Thyroid gland (tissue), 4 donors: ENCODE results near the gene ZNF644. TPM values are rescaled to one million over a fixed set of nuclear protein-coding genes. Genes with fewer than 3 reads are reported as not detected.

Source experiments
- DNase-seq, 2 donors: peaks; one replicate each; pipeline ENCODE4 v3.0.0-alpha.2; 2019
- H3K27ac ChIP-seq, 3 donors: fragments of 200-600 bp; sonication (generic); 1 replicate in 2 of 3; 2 replicates in 1 of 3; pipeline ENCODE4 v1.5.1; 2016 to 2019; ENCODE audit warnings: mild to moderate bottlenecking in 1 of 3, moderate library complexity in 1 of 3
- H3K27me3 ChIP-seq: fragments of 200-600 bp; sonication (generic); one replicate; pipeline ENCODE4 v1.5.1; 2019
- H3K36me3 ChIP-seq, 2 donors: fragments of 200-600 bp; sonication (generic); one replicate each; pipeline ENCODE4 v1.5.1; 2016 to 2019
- H3K4me1 ChIP-seq, 2 donors: fragments of 200-600 bp; sonication (generic); one replicate each; pipeline ENCODE4 v1.5.1; 2017 to 2019
- H3K4me3 ChIP-seq, 3 donors: fragments of 200-600 bp; sonication (generic); replicated peaks in 1 of 3; 1 replicate in 2 of 3; 2 replicates in 1 of 3; pipeline ENCODE4 v1.5.1; 2016; ENCODE audit warnings: mild to moderate bottlenecking in 1 of 3
- H3K9me3 ChIP-seq: fragments of 200-600 bp; sonication (generic); one replicate; pipeline ENCODE4 v1.5.1; 2017
- POLR2A ChIP-seq, 2 donors: fragments of 450-650 bp; IDR thresholded peaks; one replicate each; pipeline ENCODE4 v1.6.1; 2017; ENCODE audit warnings: antibody characterized with exemption in 2 of 2, mild to moderate bottlenecking in 2 of 2, moderate library complexity in 1 of 2
- WGBS, 2 donors: methylation state at CpG; one replicate each; pipeline ENCODE4 v1.1.5; 2017; 5-methylcytosine and 5-hydroxymethylcytosine counted together
- intact Hi-C: fragments of 100-400 bp; cut with DNase I; formaldehyde crosslinking; loops from one replicate; pipeline ENCODE4 v1.15.1; 2023
- total RNA-seq, 4 donors: library from RNA; depleted of rRNA; stranded (reverse); fragments of >200 nt; gene quantifications; one replicate each; pipeline ENCODE4 v1.2.3, GENCODE V29; 2016
- TF ChIP-seq, protein P1 (sequence below), 6 experiments: fragments of 200-600 bp in 3 of 6; fragments of 450-650 bp in 3 of 6; sonication (generic) in 3 of 6; IDR thresholded peaks; one replicate each; pipeline ENCODE4 v1.5.1; 2016 to 2019; ENCODE audit warnings: antibody characterized with exemption in 6 of 6, mild to moderate bottlenecking in 2 of 6, inconsistent platforms in 1 of 6, moderate library complexity in 1 of 6

The ZNF644 gene
- total RNA-seq, 4 donors from 2014 or later: 70.2 to 105 (median 82.4) TPM

DNA sequence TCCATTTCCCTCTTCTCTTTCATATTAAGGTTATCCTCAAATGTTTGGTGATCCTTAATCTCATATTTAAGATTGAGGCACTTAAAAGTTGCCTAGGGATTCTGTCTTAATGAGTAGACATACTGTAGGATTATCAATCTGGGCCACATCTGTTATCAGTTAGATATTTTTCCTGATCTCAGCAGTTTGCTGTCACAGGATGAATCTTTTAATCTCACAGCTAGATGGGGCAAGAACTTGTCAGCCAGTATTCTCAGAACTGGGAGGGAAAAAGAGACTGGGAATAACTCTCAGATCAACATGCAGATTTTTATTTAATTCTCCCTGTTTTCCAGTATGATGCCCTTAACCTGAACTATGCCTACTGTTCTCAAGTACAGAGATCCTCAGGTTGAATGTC is 14.0 kb downstream of the ZNF644 start:
- Histone ChIP-seq H3K4me1 (peaks cover 9 to 11% of the 10 kb centered on the region in 2 donors), H3K4me3 (no peak overlapping the region), H3K27me3 (no peaks in the 10 kb centered on the region), H3K9me3 (no peaks in the 10 kb centered on the region), H3K27ac (no peak overlapping the region), H3K36me3 (no peaks in the 10 kb centered on the region)
- DNase-seq: no peak
- intact Hi-C loops: no loop called here
- TF ChIP-seq, protein P1, sequence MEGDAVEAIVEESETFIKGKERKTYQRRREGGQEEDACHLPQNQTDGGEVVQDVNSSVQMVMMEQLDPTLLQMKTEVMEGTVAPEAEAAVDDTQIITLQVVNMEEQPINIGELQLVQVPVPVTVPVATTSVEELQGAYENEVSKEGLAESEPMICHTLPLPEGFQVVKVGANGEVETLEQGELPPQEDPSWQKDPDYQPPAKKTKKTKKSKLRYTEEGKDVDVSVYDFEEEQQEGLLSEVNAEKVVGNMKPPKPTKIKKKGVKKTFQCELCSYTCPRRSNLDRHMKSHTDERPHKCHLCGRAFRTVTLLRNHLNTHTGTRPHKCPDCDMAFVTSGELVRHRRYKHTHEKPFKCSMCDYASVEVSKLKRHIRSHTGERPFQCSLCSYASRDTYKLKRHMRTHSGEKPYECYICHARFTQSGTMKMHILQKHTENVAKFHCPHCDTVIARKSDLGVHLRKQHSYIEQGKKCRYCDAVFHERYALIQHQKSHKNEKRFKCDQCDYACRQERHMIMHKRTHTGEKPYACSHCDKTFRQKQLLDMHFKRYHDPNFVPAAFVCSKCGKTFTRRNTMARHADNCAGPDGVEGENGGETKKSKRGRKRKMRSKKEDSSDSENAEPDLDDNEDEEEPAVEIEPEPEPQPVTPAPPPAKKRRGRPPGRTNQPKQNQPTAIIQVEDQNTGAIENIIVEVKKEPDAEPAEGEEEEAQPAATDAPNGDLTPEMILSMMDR (IDR thresholded peaks at IDR 0.05): no peak
- TF ChIP-seq POLR2A (IDR thresholded peaks at IDR 0.05): no peak

DNA sequence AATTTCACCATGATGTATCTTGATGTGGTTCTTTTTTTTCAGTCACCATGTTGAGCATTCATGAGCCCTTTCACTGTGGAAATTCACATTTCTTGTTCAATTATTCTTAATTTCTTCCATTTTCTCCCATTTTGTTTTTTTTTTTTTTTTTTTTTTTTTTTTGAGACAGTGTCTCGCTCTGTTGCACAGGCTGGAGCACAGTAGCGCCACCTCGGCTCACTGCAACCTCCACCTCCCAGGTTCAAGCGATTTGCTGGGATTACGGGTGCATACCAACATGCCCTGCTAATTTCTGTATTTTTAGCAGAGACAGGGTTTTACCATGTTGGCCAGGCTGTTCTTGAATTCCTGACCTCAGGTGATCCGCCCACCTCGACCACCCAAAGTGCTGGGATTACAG is 14.7 kb downstream of the ZNF644 start:
- Histone ChIP-seq H3K9me3 (no peaks in the 10 kb centered on the region), H3K4me1 (peaks cover 5 to 9% of the 10 kb centered on the region in 2 donors), H3K27ac (no peak overlapping the region), H3K4me3 (no peak overlapping the region), H3K27me3 (no peaks in the 10 kb centered on the region), H3K36me3 (no peaks in the 10 kb centered on the region)
- intact Hi-C loops: no loop called here
- no peak for TF ChIP-seq POLR2A (IDR thresholded peaks at IDR 0.05)
- TF ChIP-seq, protein P1 (IDR thresholded peaks at IDR 0.05): no peak
- WGBS, 2 donors: 91 to 93% methylated on average over 7 of the region's 7 CpGs
- no peak for DNase-seq

DNA sequence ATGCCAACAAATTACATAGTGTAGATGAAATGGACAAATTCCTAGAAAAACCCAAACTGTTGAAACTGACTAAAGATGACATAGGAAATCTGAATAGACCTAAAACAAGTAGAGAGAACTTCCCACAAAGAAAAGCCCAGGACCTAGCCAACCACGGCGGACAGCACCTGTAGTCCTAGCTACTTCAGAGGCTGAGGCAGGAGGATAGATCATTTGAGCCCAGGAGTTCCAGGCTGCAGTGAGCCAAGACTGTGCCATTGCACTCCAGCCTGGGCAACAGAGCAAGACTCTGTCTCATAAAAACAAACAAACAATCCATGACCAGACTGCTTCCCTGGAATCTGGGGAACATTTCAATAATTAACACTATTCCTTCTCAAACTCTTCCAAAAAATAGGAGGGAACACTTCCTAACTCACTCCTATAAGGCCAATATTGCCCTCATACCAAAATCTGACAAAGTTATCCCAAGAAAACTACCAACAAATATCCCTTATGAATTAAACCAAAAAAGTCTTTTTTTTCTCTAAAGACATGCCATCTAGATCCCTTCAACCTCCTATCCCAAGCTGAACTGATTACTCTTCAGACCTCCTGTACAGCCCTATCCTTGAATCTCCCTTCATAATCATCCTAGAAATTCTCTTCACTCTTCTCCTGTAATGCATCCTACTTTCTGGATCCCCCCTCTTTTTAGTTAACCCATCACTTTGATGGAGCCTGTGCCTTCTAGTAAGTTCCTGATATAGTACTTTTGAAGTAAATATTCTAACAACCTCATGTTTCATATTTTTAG is 15.5 kb downstream of the ZNF644 start:
- Histone ChIP-seq H3K36me3 (no peaks in the 10 kb centered on the region), H3K4me3 (no peak overlapping the region), H3K4me1 (peaks cover 0 to 4% of the 10 kb centered on the region in 2 donors), H3K27ac (no peak overlapping the region), H3K27me3 (no peaks in the 10 kb centered on the region), H3K9me3 (no peaks in the 10 kb centered on the region)
- TF ChIP-seq POLR2A (IDR thresholded peaks at IDR 0.05): no peak
- TF ChIP-seq, protein P1 (IDR thresholded peaks at IDR 0.05): no peak
- DNase-seq: no peak
- intact Hi-C loops: no loop called here
- WGBS, 2 donors: 92 to 95% methylated on average over 2 of the region's 2 CpGs

DNA sequence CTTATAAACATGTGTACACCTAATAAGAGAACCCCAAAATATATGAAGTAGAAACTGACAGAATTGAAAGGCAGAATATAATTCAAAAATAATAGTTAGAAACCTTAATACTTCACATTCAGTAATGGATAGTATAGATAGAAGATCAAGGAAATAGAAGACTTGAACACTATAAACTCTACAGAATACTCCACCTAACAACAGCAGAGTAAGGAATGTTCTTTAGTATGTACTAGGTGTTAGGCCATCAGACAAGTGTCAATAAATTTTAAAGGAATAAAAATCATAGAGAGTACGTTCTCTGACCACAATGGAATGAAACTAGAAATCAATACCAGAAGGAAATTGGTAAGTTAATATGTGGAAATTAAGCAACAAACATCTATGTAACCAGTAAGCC is 16.6 kb downstream of the ZNF644 start:
- DNase-seq: no peak
- intact Hi-C loops: no loop called here
- H3K9me3 ChIP-seq: no peaks in the 10 kb centered on the region
- H3K4me3 ChIP-seq: no peak overlapping the region
- H3K4me1 ChIP-seq: peaks cover 0 to 4% of the 10 kb centered on the region in 2 donors
- H3K27ac ChIP-seq: no peak overlapping the region
- H3K27me3 ChIP-seq: no peaks in the 10 kb centered on the region
- TF ChIP-seq, protein P1 (IDR thresholded peaks at IDR 0.05): no peak
- TF ChIP-seq POLR2A (IDR thresholded peaks at IDR 0.05): no peak
- H3K36me3 ChIP-seq: no peaks in the 10 kb centered on the region
- 89 to 96% methylated on average over 1 of the region's 1 CpG for WGBS, 2 donors

DNA sequence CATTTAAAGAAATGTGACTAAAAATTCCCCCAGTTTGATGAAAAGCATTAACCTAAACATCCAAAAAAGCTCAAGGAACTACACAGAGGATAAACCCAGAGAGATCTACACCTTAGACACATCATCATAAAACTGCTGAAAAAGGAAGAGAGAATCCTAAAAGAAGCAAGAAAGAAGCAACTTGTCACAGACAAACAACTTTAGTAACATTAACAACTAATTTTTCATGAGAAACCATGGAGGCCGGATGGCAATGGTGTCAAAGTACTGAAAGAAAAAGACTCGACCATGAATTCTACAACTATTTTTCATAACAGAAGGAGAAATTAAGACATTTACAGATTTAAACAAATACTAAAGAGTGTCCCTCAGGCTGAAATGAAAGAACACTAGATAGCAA is 17.7 kb downstream of the ZNF644 start:
- H3K4me1 ChIP-seq: peaks cover 0 to 4% of the 10 kb centered on the region in 2 donors
- H3K4me3 ChIP-seq: no peak overlapping the region
- DNase-seq: no peak
- H3K27ac ChIP-seq: no peak overlapping the region
- H3K27me3 ChIP-seq: no peaks in the 10 kb centered on the region
- intact Hi-C loops: no loop called here
- 95 to 98% methylated on average over 2 of the region's 2 CpGs for WGBS, 2 donors
- no peaks in the 10 kb centered on the region for H3K36me3 ChIP-seq
- H3K9me3 ChIP-seq: no peaks in the 10 kb centered on the region
- no peak for TF ChIP-seq POLR2A (IDR thresholded peaks at IDR 0.05)
- TF ChIP-seq, protein P1 (IDR thresholded peaks at IDR 0.05): no peak
